NCI-H1092 treated with DMSO at 0.1 percent for 48 hours (cell line): ENCODE measurements around the gene RARRES2.
"Not testable (repeated sequence)": the region's sequence is repeated elsewhere in the genome, so short reads cannot be mapped to it uniquely, and the experiment has no call there.

Experiments used
- DNase-seq: peaks from one replicate; lab custom pipeline; 2025; lab: John Stamatoyannopoulos, UW

RARRES2 gene

DNA sequence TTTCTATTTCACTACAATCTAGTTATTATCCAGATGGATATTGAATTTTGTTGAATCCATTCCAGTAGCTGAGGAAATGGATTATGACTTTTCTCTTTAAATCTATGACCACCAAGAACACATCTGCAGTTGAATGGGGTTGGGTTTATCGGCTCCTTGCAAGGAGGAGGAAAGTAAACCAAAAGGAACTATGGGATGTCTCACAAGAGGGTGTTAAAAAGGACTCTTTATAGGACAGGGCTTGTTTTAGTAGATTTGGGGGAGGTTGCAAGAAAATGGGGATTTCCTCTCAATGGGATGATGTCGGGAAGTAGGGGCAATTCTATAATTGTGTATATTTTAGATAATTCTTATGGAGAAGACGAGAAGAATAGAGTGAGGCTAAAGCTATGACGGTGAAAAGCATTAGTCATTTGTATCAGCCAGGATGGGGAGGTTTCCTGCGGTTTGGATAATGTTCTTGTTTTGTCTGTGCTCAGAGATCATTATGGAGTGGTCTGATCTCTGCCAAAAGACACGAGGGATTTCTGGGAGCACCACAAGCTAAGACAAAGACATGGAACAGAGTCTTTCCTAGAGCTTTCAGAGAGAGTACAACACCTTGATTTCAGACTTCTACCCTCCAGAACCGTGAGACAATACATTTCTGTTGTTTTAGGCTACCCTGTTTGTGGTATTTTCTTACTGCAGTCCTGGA is 23.5 kb downstream of the RARRES2 start:
- DNase-seq = no peak

DNA sequence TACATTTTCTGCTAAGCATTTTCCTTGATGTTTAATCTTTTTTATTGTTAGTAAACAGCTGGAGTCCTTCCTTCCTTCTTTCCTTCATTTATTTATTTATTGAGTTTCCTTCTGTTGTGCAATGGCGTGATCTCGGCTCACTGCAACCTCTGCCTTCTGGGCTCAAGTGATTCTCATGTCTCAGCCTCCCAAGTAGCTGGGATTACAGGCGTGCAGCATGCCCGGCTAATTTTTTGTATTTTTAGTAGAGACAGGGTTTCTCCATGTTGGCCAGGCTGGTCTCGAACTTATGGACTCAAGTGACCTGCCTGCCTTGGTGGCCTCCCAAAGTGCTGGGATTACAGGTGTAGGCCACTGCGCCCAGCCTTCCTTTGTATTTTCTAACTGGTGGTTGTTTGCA is 24.4 kb downstream of the RARRES2 start:
- not testable (repeated sequence) for DNase-seq

DNA sequence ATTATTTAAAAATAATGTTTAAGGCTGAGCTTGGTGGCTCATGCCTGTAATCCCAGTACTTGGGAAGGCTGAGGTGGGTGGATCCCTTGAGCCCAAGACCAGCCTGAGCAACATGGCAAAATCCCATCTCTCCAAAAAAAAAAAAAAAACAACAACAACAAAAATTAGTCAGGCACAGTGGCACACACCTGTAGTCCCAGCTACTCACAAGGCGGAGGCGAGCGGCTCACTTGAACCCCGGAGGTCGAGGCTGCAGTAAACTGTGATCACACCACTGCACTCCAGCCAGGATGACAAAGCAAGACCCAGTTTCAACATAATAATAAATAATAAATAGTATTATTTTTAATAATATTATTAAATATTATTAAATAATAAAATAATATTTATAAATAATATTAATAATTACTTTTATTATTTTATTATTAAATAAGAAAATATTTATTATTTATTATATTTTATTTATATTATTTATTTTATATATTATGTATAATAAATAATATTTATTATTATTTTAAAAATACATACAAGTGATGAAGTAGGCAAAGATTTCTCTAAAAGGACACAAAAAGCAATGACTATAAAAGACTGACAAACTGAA is 26.7 kb downstream of the RARRES2 start:
- no peak for DNase-seq

DNA sequence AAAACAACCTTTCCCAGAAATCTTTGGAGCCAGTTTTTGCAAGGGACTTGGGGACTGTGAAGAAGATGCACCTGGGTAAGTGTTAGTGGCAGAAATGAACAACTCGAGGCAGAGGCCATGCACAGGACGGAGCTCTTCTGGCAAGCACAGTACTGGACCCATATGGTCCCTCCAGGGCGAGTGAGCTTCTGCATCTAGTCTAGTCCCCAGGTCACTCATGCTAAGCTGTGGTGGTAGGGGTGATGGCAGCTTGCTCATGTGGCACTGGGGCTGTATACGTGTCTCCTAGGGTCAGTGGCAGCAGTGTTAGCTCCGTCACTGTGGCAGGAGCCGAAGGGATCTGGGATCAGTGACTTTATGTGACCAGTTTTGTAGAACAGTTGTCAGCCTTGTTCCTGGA is 27.6 kb downstream of the RARRES2 start:
- DNase-seq = no peak

DNA sequence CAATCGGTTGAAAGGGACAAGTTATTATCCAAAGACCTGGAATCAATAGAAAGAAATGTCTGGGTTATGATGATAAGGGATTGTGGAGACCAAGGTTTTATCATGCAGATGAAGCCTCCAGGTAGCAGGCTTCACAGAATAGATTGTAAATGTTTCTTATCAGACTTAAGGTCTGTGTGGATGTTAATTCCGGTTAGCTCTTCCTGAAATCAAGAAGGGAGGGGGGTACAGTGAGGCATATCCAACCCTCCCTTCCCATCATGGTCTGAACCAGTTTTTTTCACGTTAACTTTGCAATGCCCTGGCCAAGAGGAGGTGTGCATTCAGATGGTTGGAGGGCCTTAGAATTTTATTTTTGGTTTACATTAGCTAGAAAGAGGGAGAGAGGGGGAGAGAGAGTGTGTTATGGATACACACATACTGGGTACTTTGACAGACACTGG is 28.0 kb downstream of the RARRES2 start:
- no peak for DNase-seq

DNA sequence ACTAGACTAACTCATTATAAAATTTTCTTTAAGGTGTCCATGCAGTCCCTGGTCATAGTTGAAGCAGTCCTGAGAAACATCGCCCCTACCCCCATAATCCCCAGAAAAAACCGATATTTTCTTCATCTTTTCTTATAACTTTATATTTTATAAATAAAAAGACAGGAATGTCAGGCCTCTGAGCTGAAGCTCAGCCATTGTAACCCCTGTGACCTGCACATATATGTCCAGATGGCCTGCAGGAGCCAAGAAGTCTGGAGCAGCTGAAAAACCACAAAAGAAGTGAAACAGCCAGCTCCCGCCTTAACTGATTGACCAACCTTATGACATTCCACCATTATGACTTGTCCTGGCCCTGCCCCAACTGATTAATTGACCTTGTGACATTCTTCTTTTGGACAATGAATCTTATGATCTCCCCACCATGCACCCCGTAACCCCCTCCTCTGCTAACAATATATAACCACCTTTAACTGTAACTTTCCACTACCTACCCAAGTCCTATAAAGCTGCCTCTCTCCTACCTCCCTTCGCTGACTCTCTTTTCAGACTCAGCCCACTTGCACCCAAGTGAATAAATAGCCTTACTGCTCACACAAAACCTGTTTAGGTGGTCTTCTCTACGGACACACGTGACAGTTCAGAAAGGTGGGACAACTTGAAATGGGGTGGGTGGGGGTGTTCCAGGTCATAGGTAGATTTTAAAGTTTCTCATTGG is 28.6 kb downstream of the RARRES2 start:
- not testable (repeated sequence) for DNase-seq

DNA sequence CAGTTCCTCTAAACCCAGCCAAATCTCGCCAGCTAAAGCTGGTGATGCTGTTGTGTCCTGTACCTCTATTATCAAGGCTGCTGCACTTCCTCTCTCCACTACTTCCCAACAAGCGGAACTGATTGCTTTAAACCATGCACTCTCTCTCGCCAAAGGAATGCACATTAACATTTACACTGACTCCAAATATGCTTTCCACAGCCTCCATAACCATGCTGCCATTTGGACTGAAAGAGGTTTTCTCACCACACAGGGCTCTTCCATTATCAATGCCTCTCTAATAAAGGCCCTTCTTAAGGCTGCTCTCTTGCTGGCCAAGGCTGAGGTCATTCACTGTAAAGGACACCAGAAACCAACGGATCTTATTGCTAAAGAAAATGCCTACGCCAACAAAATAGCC is 29.7 kb downstream of the RARRES2 start:
- no peak for DNase-seq

DNA sequence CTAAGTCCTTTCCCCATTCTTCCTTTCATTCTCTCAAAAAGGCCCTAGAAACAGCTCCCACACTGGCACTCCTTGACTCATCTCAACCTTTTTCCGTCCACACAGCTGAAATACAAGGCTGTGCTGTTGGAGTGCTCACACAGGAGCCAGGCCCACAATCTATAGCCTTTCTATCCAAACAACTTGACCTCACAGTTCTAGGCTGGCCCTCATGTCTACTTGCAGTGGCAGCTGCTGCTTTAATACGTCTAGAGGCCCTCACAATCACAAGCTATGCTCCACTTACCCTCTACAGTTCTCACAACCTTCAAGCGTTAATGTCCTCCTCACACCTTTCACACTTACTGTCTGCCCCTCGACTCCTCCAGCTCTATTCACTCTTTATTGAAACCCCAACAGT is 30.3 kb downstream of the RARRES2 start:
- no peak for DNase-seq

DNA sequence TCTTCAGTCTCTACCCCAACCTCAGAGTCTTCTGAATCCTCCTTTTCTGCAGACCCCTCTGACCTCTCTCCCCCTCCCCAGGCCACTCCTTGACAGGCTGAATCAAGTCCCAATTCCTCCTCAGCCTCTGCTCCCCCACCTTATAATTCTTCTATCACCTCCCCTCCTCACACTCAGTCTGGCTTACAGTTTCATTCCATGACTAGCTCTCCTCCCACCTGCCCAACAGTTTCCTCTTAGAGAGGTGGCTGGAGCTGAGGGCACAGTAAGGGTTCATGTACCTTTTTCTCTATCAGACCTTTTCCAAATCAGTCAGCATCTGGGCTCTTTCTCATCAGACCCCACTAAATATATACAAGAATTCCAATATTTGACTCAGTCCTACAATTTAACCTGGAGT is 32.9 kb downstream of the RARRES2 start:
- no peak for DNase-seq

DNA sequence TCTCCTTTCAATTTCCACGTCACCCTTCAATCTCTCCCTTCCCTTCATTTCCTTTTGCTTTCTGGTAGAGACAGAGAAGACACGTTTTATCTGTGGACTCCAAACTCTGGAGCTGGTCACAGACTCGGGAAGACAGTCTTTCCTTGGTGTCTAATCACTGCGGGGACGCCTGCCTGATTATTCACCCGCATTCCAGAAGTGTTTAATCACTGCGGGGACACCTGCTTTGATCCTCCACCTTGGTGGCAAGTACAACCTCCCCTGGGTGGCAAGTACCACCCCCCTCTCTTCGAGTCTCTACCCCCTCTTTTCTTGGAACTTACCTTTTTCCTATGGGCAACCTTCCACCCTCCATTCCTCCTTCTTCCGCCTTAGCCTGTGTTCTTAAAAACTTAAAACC is 33.5 kb downstream of the RARRES2 start:
- no peak for DNase-seq

DNA sequence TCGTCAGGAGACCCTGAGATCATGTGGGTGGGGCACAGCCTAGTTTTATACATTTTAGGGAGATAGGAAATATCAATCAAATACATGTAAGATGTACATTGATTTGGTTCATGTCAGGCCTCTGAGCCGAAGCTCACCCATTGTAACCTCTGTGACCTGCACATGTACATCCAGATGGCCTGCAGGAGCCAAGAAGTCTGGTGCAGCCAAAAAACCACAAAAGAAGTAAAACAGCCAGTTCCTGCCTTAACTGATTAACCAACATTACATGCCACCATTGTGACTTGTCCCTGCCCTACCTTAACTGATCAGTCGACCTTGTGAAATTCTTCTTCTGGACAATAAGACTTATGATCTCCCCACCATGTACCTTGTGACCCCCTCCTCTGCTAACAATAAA is 34.3 kb downstream of the RARRES2 start:
- DNase-seq = no peak

DNA sequence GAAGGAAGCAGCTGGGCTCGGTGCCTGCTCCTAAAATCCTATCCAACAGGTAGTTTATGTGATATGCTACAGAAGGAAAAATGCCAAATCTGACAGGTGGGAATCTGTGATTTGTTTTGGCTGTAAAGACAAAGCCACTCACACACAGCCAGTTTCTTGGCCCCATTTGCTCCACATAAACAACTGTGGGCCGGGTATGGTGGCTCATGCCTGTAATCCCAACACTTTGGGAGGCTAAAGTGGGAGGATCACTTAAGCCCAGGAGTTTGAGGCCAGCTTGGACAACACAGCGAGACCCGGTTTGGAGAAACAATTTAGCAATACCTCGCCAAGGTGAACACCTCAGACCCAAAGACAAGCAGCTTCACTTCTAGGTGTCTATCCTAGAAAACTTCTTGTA is 35.1 kb downstream of the RARRES2 start:
- DNase-seq = not testable (repeated sequence)

DNA sequence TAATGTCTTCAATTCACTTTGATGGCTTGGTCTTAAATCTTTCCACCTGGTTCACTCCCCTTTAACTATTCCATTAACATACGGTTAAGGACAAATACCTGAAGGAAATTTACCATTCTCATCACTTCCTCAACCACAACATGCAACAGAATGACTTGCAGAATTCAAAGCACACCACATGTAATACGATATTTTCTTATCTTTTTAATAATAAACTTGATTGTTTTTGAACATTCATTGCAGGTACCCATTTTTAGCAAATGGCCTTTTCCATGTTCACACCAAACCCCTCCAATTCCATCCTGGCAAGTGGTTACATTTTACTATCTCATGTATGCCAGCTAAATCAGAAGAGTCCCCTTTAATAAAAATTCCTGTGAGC is 35.5 kb downstream of the RARRES2 start:
- not testable (repeated sequence) for DNase-seq

DNA sequence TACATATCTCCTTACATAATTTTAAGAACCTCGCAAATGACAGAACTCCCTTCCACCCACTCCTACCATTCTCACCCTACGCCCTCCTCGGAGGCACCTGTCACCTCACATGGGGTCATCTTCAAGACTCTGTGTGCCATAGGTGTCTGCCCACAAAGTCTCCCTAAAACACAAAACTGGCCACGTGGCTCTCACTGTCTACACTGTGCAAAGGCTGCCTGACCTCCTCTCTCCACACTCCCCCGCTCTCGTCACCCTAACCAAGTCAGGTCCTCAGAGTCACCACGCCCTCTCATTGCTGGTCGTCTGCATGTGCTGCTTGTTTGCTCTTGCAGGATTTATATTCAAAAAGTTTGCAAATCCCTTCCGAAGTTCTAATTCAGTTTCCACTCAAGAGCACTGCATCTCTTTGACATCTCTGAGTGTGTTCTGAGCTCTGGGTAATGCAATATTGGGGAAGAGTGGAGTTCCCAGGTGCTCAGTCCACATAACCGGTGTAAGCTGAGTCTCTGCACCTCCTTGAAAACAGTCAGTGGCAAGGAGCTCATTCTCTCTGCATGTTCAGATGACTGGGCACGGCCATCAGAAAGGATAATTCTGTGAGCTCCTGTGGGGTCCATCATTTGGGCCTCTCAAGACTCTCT is 36.0 kb downstream of the RARRES2 start:
- not testable (repeated sequence) for DNase-seq

DNA sequence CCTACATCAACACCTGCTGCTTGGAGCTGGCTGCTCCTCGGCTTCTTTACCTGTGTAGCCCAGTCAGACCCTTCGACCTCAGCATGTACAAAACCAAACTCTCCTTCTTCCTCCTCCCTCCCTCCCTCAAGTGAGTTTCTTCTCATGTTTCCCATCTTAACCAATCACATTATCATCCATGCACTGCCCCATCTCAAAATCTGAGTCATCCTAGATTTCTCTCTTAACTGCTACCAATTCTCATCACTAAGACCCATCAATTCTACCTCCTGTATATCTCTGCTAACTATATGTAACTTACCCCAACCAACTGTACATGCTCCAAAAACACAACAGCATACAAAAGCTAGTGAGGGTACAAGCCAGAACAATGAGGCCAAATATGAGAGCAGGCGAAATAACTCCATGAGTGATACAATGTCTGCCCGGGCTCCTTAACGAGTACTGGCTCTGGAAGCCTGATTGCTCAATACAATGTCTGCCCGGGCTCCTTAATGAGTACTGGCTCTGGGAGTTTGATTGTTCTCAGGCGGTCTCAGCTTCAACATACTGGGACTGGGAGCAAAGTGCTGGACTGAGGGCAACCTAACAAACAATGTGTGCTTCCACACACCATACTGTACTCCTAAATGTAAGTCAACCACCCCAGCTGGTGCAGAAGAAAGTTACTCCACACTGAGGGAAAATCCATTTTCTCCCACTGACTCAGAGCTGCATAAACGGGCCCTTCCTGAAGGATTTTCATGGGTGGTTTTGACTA is 36.8 kb downstream of the RARRES2 start:
- not testable (repeated sequence) for DNase-seq

DNA sequence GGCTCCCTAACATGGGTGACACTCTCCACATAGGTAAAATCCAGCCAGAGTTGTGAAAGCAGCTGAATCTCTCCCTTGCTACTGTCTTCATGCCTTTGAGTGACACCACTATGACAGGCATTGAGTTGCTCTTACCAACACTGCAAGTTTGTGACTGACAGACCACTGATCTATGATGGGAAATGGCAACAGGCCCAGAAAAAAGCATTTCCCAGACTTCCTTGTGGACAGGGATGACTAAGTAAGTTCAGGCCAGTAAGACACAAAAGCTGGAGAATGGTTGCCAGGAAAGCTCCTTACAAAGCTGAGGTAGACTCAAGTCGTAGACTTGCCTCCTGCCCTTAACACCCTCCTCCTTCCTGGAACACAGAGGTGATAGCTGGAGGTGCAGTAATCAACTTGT is 38.5 kb downstream of the RARRES2 start:
- not testable (repeated sequence) for DNase-seq

DNA sequence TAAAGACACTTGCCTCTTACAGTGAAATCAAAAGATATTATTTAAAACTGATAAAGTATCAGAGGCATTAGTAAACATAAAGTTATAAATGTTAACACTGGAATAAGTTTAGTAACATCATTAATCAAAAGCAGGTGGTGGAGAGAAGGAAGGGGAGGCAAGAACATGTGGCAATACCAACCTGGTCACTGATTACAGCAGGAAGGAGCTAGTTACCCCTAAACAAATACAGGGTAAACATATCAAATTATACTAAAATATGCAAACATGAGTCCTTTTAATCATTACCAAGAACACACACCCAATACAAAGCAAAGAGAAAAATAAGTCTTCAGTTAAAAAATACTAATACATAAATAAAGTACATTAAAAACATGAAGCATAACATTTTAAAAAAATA is 43.5 kb downstream of the RARRES2 start:
- DNase-seq = not testable (repeated sequence)

DNA sequence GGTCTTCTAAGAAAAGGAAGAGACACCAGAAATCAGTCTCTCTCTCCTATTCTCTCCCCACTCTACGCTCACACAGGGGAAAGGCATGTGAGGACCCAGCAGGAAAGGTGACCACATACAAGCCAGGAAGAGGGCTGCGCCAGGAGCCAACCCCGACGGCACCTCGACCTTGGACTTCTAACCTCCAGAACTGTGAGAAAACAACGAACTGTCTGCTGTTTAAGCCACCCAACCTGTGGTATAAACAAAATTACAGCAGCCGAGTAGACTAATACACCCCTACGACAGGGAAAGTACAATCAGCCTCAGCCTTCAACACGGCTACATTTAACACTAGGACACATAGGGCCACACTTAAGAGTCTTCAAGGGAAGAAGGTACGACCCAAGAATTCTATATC is 44.6 kb downstream of the RARRES2 start:
- not testable (repeated sequence) for DNase-seq

DNA sequence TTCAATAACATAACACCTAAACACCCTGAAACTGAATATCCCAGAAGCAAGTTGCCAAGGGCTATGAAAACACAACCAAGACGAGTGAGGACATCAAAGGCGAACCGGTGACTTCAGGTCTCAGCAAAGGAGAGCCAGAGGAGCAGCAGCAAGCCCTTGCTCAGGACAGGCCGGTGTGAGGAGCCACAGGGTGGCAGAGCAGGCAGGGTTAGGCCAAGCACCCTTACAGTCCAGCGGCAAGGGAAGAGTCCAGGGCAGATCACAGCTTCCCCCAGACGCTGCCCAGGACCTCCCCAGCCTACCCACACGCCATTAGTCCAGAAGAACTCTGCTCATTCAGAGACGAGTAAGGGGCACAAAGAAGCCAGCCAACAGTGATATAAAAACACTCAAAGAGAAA is 45.8 kb downstream of the RARRES2 start:
- not testable (repeated sequence) for DNase-seq

DNA sequence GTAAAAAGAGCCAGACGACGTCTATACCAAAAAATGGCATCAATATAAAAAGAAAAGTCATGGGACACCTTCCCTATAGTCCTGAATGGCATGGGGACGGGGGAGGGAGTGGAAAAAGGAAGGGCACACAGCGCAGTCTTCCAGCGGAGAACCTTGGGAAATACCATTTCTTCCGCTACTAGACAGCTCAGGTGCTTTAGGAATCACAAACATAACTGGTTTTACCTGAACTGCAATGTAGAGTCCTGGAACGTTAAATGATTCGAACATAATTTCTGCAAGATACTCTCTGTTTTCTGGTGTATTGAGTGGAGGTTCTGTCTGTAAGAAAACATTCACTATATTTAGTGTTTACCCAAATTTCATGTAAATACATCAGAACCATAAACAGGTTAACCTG is 46.4 kb downstream of the RARRES2 start:
- DNase-seq = not testable (repeated sequence)

DNA sequence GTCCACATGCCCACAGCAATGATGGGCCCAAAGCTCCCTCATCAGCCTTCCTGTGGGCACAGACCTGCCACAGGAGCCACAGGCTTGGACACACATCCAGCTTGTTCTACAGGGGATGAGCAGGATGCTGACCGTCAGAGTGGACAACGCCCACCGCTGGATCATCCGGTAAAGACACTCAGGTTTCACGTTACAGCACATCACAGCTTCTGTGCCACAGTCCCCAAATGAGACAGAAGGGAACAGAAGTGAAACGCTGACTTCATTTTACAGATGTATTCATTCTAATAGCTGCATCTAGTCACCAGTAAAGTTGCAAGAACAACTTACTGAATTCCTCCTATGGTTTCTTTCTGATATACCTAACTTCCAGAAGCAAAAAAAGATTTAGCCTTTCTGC is 51.1 kb downstream of the RARRES2 start:
- not testable (repeated sequence) for DNase-seq

DNA sequence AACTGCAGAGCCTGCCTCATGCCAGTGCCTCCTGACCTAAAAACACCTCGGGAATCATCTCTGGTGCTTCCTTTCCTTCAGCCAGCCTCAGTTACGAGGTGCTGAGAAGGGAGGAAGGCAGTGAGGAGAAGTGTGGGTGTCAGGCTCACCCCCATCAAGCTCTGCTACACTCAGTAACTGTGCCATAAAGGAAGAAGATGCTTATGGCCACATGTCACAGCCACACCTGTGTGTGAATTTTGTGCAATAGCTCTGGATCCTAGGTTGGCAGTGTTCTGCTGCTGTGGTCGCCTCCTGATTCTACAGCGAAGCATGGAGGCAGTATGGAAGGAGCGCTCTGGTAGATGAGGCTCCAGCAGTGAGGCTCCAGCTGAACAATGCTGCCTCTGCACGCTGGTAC is 52.6 kb downstream of the RARRES2 start:
- DNase-seq = not testable (repeated sequence)
